NCI-H1092 (cell line): Measurements from ENCODE around the gene TOP1.

Experiments
- DNase-seq: peaks from one replicate; lab custom pipeline; 2025; lab: John Stamatoyannopoulos, UW

TOP1 gene

GRCh38 chr20:41004531-41005360 is 23.9 kb upstream of the TOP1 start:
- no peak for DNase-seq

- no peak for DNase-seq
Observed at GRCh38 chr20:41005361-41005729, 23.3 kb upstream of the TOP1 start.

GRCh38 chr20:41006126-41006935 is 22.3 kb upstream of the TOP1 start:
- no peak for DNase-seq

- DNase-seq = no peak
Observed at GRCh38 chr20:41006936-41007474, 21.6 kb upstream of the TOP1 start.

- DNase-seq = no peak
Observed at GRCh38 chr20:41007481-41007880, 21.1 kb upstream of the TOP1 start.

- DNase-seq = no peak
Observed at GRCh38 chr20:41009946-41010345, 18.7 kb upstream of the TOP1 start.

DNA sequence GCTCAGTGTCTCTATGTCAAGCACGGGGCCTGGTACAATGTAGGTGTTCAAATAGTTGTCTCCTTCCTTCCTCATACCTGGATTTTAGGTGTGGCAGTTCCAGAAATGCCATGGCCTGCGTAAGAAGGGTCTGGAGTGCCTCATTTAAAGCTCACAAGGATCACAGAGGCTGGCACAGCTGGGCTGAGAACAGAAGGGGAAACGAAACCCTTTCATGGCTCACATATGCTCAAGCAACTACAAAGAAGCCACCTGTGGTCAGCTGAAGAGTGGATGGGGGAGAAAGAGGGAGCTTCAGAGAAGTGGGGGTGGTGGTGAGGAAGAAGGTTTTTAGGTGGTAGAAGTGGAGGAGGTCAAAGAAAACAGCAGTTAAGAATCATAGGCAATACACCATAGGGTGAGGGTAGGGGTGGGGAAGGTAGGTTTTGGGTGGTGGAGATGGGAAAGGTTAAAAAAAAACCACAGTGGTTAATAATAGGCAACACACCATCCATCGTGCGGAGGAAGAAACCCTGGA is 17.0 kb upstream of the TOP1 start:
- DNase-seq = no peak

- no peak for DNase-seq
Observed at GRCh38 chr20:41014561-41015088, 14.0 kb upstream of the TOP1 start.

DNA sequence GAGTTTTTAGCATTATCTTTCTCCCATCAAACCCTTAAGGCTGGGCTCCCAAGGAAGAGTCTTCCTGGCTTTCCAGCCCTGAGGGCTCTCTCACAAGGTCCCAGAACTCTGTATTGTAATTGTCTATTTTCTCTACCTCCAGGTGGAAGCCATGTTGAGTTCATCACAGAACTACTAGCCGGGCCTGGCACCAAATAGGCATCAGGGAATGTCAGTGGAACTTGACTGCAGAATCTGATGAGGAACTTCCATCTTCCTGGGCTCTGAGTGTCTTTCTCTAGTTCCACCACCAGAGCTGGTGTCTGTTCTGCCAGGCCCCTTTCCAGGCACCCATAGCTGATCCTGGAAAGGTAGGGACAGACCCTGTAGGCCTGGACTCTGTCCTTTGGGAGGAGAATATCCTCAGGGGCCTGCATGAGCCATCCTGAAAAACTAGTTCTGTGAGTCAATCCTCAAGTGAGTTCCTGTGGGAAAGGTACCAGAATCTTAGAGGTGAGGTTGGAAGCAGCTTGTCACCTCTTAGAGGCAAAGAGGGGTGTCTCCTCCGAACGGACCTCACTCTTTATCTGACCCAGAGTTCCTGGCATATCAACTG is 11.1 kb upstream of the TOP1 start:
- no peak for DNase-seq

- DNase-seq = no peak
Observed at GRCh38 chr20:41018153-41018552, 10.5 kb upstream of the TOP1 start.

- no peak for DNase-seq
Observed at GRCh38 chr20:41023549-41023948, 5.1 kb upstream of the TOP1 start.

- no peak for DNase-seq
Observed at GRCh38 chr20:41027366-41027765, 1.3 kb upstream of the TOP1 start.

GRCh38 chr20:41027872-41028358 is 707 bp upstream of the TOP1 start:
- DNase-seq = no peak

DNA sequence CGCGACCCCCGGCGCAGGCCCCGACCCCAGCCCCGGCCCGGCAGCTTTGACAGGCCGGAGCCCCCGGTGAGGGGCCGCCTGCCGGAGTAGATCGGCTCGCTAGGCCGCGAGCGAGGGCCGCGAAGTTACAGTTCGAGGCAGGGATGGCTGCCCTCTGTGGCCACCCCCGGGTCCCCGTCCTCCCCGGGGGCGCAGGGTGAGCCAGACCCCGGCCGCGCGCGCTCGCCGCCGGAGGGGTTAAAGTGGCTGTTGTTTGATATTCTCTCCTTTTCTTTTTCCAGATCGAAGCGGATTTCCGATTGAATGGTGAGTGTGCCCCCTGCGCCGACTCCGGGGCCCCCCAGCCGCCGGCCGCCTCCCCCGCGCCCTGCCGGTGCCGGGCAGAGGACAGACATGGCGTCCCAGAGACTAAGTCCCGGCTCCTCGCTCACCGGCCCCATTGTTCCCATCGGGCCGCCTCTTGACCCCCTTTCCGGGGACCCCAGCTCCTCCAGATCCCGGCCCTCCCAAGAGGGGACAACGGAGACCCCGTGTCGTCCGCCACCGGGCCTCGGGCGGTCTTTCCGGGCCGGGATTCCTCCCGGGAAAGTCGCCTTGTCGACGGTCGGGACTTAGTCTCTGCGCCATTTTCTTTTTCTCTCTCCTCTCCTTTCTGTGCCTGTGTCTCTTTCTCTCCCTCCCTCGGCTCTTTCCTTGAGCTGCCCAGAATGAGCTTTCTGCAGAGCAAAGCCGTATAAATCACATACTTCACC is 704 bp downstream of the TOP1 start:
- DNase-seq = no peak

- no peak for DNase-seq
Observed at GRCh38 chr20:41030061-41030460, 1.4 kb downstream of the TOP1 start.

GRCh38 chr20:41030531-41031242 is 2.1 kb downstream of the TOP1 start:
- DNase-seq = no peak

GRCh38 chr20:41031243-41031619 is 2.6 kb downstream of the TOP1 start:
- no peak for DNase-seq

GRCh38 chr20:41032271-41032670 is 3.6 kb downstream of the TOP1 start:
- DNase-seq = no peak

DNA sequence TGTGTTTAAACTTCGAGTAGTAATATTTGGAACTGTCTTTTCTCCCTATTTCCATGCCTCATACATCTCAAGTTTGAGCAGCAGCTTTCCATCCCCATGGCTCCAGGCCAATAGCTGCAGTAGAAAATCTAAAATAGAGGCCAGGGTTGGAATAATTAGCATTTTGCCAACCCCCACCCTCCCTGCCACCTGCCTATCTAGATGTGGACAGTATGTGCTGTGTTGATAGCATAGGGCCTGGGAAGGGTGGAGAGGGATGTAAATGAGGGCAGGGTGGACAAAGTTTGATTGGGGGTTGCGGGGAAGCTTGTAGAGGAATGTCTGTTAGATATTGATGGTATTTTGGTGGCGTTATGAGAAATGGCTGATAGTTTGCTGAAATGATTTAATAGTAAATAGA is 5.6 kb downstream of the TOP1 start:
- no peak for DNase-seq

- no peak for DNase-seq
Observed at GRCh38 chr20:41035207-41035606, 6.6 kb downstream of the TOP1 start.

- DNase-seq = no peak
Observed at GRCh38 chr20:41037179-41037578, 8.6 kb downstream of the TOP1 start.
